GM21717 (cell line): ENCODE data around the gene POMT1.
"Not testable (repeated sequence)": the region's sequence is repeated elsewhere in the genome, so short reads cannot be mapped to it uniquely, and the experiment has no call there.

Experiments
- ATAC-seq: cut with Tn5 transposase; IDR thresholded peaks from one replicate; pipeline ENCODE4 v1.9.1; 2021; ENCODE audit warnings: mild to moderate bottlenecking, moderate library complexity; ENCODE audit not compliant: unreplicated experiment

The POMT1 gene

GRCh38 chr9:131495785-131496184, 6.9 kb upstream of the POMT1 start:
- ATAC-seq, result no peak

- no peak for ATAC-seq
Measured at GRCh38 chr9:131496844-131497405, 5.8 kb upstream of the POMT1 start.

- no peak for ATAC-seq
Measured at GRCh38 chr9:131499254-131499767, 3.4 kb upstream of the POMT1 start.

GRCh38 chr9:131500377-131500776, 2.3 kb upstream of the POMT1 start:
- ATAC-seq, result no peak

GRCh38 chr9:131500939-131501541, 1.7 kb upstream of the POMT1 start:
- no peak for ATAC-seq

GRCh38 chr9:131503626-131504465, 1.1 kb downstream of the POMT1 start:
- ATAC-seq, result no peak

- no peak for ATAC-seq
Measured at GRCh38 chr9:131505012-131505411, 2.3 kb downstream of the POMT1 start.

GRCh38 chr9:131511416-131511815, 8.7 kb downstream of the POMT1 start:
- no peak for ATAC-seq

GRCh38 chr9:131511880-131512279, 9.2 kb downstream of the POMT1 start:
- ATAC-seq, result no peak

GRCh38 chr9:131513177-131513576, 10.5 kb downstream of the POMT1 start:
- no peak for ATAC-seq

- ATAC-seq, result not testable (repeated sequence)
Measured at GRCh38 chr9:131515559-131516031, 12.9 kb downstream of the POMT1 start.

- no peak for ATAC-seq
Measured at GRCh38 chr9:131516100-131516499, 13.4 kb downstream of the POMT1 start.

- no peak for ATAC-seq
Measured at GRCh38 chr9:131516930-131517329, 14.2 kb downstream of the POMT1 start.

- no peak for ATAC-seq
Measured at GRCh38 chr9:131517761-131518190, 15.1 kb downstream of the POMT1 start.

- no peak for ATAC-seq
Measured at GRCh38 chr9:131518553-131518952, 15.8 kb downstream of the POMT1 start.

- no peak for ATAC-seq
Measured at GRCh38 chr9:131520503-131520902, 17.8 kb downstream of the POMT1 start.

- ATAC-seq, result no peak
Measured at GRCh38 chr9:131521203-131521602, 18.5 kb downstream of the POMT1 start.

GRCh38 chr9:131521822-131522221, 19.1 kb downstream of the POMT1 start:
- ATAC-seq, result no peak

- ATAC-seq, result no peak
Measured at GRCh38 chr9:131522257-131523085, 19.8 kb downstream of the POMT1 start.

GRCh38 chr9:131523086-131523388, 20.3 kb downstream of the POMT1 start:
- no peak for ATAC-seq
